ENCODE measurements around the gene GNL3L.
"Not testable (repeated sequence)": the region's sequence is repeated elsewhere in the genome, so short reads cannot be mapped to it uniquely, and the experiment has no call there.

Gene GNL3L

DNA sequence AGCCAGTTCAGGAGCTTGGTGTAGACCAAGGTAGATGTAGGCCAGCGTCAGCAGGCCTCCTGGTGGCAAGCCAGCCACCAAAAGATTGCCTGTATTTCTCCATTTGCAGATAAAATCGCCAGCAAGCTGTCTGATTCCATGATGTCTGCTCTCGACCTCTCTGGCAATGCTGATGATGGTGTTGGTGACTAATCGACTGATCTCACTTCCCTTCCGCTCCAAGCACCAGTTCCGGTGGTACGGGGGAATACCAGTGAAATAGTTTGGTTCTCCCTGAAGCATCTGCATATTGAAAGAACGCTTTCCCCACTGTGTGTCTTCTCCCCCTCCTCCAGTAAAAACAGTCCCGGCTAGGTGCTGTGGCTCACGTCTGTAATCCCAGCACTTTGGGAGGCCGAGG lies 30.4 kb downstream of the GNL3L start:
- DNase-seq: no peak

DNA sequence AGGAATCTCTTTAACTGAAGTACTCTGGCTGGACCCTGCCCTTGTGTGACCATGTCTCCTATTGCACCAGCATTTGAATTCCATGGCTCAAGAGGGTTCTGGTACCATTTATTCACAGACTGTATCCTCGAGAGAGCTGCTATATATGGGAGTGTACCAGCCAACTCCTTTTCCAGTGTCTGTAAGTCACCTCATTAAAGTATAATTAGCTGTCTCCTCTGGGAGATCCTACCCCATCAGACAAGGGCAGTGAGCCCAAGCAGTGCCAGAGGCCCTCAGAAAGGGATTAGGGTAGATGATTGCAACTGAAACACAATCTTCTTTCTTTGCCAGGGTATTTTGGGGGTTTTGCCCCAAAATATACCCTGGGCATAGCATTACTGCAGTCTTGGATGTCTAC lies 31.6 kb downstream of the GNL3L start:
- no peak for DNase-seq

DNA sequence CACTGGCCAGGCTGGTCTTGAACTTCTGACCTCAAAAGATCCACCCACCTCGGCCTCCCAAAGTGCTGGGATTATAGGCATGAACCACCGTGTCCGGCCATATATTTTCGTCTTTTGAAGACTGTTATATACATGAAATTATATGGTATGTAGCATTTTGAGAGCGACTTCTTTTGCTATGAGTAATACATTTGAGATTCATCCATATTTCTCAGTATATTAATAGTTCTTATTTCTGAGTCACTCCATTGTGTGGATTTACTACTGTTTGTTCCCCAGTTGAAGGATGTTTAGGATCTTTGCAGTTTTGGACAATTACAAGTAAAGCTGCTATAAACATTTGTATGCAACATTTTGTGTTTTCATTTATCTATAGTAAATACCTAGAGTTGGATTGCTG lies 34.9 kb downstream of the GNL3L start:
- no peak for DNase-seq

DNA sequence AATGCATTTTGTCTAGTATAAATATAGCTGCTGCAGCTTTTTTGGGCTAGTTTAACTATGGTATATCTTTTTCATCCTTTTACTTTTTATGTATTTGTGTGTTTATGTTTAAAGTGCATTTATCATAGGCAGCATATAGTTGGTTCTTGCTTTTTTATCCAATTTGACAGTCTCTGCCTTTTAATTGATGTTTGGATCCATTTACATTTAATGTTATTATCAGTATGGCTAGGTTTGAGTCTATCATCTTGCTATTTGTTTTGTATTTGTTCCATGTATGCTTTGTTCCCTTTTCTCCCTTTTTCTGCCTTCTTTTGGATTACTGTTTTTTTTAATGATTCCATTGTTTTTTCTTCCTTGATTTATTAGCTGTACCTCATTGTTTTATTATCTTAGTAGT lies 40.3 kb downstream of the GNL3L start:
- no peak for DNase-seq

DNA sequence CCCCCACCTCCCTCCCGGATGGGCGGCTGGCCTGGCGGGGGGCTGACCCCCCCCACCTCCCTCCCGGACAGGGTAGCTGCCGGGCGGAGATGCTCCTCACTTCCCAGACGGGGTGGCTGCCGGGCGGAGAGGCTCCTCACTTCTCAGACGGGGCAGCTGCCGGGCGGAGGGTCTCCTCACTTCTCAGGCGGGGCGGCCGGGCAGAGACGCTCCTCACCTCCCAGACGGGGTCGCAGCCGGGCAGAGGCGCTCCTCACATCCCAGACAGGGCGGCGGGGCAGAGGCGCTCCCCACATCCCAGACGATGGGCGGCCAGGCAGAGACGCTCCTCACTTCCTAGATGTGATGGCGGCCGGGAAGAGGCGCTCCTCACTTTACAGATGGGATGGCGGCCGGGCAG lies 42.6 kb downstream of the GNL3L start:
- not testable (repeated sequence) for DNase-seq

DNA sequence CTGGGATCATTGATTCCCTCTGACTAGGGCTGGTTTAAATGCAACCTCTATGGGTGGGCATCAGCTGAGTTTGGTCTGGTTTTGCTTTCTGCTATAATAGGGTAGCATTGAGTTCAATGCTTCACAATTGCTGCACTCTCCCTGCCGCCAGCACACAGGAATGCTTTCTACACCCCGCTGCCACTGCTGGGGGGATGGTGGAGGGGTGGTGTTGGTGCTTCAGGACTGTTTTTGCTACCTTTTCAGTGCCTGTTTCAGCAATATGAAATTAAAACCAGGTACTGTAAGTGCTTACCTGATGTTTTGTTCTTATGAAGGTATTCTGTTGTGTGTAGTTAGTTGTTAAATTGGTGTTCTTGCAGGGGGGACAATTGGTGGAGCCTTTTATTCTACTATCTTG lies 67.7 kb downstream of the GNL3L start:
- no peak for DNase-seq

DNA sequence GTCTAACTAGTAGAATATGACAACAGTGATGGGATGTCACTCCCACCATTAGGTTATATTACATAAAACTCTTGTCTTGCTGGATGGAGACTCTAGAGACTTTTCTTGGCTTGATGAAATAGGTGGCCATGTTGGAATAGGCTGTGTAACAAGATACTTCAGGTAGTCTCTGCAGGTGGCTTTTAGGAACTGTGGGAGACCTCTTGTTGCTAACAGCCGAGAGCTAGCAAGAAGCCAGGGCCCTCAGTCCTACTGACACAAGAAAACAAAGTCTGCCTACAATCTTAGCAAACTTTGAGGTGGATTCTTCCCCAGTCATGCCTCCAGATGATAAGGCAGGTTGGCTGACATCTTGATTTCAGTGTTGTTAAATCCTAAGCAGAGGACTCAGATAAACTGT lies 72.5 kb downstream of the GNL3L start:
- no peak for DNase-seq

All from midbrain (tissue), 1 donor.